GM12892 (cell line): ENCODE measurements around the gene METTL25B.

Experiments used
- POLR2A ChIP-seq: IDR thresholded peaks from 2 replicates; pipeline ENCODE4 v1.6.1; 2011; ENCODE audit warnings: low read depth, low read length, control low read depth
- POLR2AphosphoS5 ChIP-seq: IDR thresholded peaks from 2 replicates; pipeline ENCODE4 v1.6.1; 2011; ENCODE audit warnings: low read depth, low read length, control low read depth

DNA sequence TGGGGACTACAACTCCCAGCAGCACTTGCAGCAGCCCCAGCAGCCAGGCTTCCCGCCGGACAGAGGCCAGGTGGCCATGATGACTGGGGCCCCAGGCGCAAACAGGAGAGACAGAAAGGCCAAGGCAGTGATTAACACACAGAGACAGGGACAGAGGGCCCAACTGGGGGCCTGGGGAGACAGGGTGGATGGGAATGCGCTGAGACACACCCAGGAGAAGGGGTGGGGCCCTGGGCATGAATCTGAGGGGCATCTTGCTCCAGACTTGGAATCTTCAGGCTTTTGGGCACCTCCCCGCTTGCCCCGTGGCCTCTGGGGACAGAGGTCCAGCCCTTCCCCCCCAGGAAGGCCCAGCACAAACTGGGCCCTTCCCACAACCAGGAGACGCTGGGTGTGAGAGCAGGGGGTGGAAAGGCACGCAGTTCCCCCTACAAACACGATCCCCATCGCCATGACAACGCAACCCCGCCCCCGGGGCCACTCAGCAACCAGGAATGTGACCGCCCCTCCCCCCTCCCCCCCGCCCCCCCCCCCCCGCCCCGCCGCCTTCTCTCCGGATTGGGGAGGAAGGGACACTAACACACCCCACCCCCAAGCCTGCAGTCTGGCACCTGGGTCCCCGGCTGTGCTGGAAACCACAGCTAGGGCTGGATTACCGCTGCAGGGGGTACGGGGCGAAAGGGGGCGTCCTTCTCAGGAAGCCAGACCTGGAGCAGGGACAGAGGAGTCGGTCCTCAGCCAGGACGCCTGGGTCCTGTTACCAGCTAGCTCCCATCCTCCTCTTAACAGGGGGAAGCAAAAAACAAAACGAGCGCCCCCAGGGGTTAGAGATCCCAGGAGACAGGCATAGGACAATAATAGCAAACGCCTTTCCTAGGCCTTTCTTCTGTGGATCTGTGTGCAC, 18.7 kb downstream of the METTL25B start:
- TF ChIP-seq POLR2A (peak; percentile 33; the same call in 1 of the 2 replicates), POLR2AphosphoS5 (no peak)
